GM15510 (cell line): Measurements from ENCODE around the gene SNED1.
A peak's percentile ranks its signal among the peaks of the same experiment; 100 is the strongest.

Experiments
- POLR2A ChIP-seq: IDR thresholded peaks from 3 replicates; pipeline ENCODE4 v1.6.1; 2011; ENCODE audit warnings: borderline replicate concordance; ENCODE audit not compliant: insufficient read length; ENCODE audit errors: extremely low read depth

Gene SNED1

DNA sequence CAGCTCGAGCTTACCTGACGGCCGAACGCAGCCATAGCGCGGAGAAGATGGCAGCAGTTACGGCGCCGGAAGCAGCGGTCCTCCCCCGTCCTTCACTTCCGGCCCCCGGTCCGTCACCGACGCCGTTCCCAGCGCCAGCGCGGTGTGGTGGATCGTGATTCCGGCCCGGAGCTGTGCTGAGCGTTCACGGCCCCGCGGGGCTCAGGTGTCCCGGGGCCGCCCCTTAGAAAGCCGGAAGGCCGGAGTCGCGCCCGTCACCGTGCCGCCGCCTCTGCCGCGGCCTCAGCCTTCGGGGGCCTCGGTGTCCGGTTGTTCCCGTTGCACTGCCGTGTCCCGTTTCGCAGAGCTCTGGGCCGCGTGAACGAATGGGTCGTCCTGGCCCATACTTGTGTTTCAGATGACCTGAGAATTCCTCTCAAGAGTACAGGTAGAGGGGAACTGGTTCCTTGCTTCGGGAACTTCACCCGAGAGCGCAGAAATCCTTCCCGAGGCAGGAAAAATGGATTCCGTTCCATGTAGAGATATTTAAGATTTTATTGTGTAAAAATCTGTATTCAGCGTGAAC is 103.9 kb downstream of the SNED1 start, which contains the start of gene MTERF4:
Gene MTERF4, minus strand, starts transcription at position 49 of the 565 bp plus-strand sequence. Its CDS starts 14 bp downstream, at position 35.
- peak; percentile 82 for TF ChIP-seq POLR2A

DNA sequence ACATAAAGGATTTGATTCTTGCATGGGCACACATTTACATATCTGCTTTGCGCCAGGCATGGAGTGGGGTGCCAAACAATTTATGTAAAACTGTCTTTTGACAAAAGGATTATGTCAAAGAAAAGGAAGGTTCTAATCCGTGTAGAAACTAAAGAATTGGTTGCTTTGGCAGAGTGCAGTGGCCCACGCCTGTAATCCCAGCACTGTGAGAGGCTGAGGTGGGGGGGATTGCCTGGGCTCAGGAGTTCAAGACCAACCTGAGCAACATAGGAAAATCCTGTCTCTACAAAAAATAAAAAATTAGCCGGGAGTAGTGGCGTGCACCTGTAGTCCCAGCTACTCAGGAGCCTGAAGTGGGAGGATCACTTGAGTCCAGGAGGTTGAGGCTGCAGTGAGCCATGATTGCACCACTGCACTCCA is 104.8 kb downstream of the SNED1 start:
- no peak for TF ChIP-seq POLR2A

DNA sequence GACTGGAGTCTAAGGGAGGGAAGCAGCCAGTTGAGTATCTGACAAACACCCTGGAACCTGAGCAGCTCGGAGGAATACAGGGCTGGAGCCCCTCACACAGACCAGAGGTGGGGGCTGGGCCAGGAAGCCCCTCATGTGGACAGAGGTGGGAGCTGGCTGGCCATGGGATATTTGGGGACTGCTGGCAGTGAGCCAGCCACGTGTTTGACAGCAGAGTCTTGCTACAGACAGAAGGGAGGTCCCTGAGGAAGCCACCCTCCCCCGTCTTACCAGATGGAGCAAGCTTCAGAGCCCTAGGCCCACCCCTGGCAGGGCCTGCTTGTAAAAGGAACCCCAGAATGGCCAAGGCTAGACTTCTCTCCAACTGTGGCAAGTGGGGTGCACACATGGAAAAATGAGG is 107.2 kb downstream of the SNED1 start:
- TF ChIP-seq POLR2A = no peak

DNA sequence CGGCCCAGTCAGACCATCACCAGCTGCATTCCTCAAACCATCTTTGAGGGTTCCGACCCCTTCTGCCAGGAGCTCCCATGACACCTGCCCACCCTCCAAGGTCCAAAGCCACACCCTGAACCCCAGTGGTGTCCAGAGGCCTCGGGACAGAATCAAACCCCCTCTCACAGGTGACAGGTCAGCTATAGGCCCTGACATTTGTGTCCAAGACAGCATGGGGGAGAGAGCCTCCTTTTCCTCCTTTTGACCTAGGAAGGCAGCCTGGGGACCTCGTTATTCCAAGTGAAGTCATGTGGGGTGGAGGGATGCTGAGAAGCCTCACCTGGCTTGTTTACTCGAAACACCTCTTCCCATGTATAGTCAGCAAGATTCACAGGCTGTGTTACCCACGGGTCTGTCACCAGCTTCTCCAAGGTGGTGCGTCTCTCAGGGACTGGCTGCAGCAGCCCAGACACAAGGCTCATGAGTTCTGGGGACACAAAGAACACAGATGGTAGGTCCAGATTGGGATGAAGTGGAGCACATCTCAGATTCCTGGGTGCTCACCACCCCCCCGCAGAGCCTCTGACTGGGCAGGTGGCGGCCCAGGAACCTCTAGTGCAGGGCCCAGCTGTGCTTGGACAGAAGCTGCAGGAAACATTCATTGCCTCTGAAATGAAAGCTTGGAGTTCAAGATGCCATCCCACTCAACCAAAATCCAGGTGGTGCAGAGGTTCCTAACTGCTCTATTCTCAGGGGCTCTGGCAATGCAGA is 108.8 kb downstream of the SNED1 start:
- TF ChIP-seq POLR2A = no peak

DNA sequence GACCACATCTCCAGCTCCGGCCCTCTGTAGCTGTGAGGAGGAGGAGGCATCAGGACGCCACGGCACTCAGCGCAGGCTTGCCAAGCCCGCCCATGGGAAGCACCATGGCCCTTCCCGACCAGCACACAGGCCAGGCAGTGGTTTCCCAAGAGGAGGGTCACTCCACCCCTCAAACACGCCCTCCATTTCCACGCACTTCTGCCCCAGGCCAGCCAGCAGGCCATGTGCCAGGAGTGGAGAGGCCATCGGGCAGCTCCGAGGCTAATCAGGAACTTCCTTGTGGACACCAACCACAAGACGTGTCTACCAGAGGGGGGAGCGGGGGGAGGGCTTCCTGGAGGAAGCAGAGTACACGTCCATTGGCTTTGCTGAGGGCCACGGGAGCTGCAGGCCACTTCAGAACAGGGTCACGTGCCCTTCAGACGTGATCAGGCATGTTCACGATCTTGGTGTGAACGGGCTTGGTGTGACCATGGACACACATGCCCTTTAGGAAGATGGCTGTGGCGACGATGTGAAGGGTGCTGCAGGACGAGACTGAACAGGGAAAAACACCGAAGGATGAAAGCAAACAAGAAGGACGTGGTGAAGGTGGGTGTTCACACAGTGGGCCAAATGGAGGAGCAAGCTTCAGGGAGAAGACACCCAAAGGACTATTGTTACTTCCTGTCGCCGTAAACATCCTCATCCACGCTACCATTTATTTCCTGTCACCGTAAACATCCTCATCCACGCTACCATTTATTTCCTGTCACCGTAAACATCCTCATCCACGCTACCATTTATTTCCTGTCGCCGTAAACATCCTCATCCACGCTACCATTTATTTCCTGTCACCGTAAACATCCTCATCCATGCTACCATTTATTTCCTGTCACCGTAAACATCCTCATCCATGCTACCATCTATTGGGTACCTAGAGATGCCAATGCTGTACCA is 110.1 kb downstream of the SNED1 start:
- TF ChIP-seq POLR2A = no peak

DNA sequence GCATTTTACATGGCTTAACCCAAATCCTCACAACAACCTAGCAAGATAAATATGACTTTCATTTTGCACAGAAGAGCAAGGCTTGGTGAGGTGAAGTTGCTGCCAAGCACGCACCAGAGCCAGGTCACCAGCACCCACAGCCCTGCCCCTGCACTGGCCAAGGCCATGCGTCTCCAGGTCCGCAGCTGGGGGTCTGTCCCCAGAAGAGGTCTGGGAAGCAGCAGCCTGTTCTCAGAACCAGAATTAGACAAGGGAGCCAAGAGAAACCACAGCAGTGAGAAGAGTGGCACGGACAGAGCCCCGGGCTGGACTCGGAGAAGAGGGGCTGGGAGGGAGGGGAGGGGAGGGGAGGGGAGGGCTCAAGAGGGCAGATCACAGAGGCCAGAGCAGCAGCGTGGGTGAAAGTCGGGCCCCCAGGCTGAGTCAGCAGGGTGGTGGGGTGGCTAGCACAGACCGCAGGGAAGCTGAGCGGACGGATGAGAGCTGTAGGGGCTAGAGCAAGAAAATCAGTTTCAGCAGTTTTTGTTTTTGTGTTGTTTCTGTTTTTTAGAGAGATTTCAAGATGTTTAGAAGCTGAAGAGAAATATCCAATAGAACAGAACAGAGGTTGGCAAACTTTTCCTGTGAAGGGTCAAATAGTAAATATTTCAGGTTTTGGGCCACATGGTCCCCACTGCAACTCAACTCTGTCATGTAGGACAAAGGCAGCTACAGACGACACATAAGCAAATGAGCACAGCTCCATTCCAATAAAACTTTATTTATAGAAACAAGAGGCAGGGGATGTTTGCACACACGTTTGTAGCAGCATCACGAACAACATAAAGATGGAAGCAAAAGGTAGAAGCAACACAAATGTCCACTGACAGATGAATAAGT is 111.0 kb downstream of the SNED1 start:
- TF ChIP-seq POLR2A = no peak

DNA sequence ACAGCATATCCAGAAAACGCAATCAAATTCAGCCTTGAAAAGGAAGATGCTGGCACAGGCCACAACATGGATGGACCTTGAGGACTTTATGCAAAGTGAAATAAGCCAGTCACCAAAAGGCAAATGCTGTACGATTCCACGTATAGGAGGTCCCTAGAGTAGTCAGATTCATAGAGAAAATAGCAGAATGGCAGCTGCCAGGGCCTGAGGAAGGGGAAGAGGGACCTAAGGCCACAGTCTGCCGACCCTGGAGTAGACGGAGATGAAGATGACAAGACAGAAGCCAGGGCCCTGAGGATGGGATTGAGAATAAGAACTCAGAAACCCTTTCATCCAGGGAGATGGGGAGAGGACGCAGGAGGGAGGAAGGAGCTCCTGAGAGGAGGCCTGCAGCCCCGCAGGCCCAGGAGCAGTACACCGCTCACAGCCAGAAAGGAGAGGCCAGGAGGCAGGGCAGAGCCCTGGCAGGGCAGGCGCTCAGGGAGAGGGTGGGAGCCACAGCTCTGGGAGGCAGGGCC is 111.7 kb downstream of the SNED1 start:
- no peak for TF ChIP-seq POLR2A

DNA sequence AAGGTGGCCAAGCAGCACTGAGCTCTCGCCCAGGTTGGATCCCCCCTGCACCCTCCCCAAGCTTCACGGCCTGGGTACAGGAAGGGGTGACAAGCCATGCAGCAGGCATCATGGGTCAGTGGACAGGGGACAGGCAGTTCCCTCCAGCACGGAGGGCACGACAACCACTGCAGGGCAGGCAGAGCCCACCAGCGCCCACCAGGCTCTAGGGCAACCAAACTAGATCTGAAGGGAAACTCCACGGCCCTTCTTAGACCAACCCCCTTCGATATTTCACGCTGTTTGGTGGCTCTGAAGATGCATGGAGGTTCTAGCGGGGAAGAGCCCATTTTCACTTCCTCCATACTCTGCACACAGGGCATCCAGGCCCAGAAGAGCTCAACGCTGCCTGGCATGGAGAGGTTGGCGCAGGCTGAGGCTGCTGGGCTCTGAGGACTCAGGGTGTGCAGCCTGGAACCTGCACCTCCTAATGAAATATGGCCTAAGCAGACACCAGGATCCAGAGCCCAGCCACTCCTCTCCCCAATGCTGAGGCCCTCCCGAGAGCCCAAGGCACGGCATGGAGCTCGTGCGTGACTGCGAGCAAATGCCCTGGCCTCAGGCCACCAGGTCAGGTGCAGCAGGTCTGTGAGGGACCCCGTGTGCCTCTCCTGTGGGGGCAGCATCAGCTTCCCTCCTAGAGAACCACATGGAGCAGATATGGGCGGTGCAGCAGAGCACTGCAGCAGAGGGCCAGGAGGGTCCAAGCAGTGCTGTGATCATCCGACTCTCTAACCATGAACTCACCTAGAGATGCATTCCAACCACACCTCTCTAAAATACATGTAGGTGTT is 112.4 kb downstream of the SNED1 start:
- peak; percentile 39 for TF ChIP-seq POLR2A

DNA sequence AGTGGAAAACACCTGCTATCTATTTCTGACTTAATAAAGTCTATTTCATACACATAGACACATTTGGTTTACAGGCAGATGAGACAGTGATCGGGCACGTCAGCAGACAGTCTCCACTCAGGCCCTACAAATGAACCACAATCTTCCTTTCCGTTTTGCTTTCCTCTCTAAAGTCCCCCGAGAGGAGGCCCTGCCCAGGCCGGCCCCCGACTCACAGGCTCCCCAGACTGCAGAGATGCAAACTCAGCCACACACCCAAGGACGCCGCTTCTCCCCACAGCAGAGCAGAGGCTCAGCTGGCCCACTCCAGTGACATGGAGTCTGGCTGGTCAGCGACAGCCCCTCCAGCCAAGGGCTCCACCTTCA is 113.0 kb downstream of the SNED1 start:
- TF ChIP-seq POLR2A = no peak

DNA sequence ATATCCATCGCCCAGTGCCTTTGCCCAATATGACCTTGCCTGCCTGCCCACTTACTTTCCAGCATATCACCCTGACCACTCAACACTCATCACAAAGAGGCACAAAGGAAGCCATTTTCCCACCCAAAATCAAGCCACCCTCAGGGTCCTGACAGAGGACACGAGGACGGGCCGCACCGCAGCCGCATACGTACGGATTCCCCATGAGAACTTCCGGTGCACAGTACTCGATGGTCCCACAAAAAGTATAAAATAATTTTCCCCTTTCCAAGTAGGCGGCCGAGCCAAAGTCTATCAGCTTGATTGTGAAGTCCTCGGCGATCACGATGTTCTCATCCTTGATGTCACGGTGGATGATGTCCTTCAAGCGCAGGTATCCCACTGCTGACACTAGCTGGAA is 113.6 kb downstream of the SNED1 start:
- no peak for TF ChIP-seq POLR2A

DNA sequence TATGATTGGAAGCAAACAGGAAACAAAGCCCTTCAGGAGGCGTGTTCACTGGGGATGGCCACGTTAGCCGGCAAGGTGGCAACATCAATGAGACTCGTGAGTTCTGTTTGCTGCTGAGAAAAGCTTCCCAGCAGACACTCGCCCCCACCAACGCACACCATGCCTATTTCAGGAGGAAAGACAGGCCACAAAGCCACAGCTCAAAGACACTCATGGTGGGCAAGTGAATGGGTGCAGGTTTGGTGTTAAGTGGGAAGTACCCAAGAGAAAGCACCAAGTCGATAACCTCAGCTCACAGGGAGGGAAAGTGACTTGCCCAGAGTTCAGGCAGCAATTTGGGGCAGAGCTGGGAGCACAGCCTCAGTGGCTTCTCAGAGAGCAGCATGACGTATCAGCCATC is 114.2 kb downstream of the SNED1 start:
- peak; percentile 25 for TF ChIP-seq POLR2A

DNA sequence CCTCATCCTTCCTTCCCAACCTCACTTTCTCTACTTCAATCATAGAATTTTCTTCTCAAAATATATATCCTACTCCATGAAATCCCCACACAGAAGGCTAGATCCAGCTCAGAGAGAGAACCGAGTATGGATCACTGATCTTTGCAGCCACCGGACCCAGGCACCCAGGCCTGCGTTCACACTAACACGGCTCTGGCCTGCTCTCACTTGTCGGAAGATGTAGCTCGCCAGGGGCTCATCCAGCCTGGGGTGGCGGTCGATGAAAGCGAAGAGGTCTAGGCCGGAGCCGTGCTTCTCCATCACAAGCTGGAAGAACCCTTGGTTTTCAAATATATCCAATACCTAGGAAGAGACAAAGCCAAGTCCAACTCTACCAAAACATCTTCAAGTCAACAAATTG is 116.4 kb downstream of the SNED1 start:
- no peak for TF ChIP-seq POLR2A

DNA sequence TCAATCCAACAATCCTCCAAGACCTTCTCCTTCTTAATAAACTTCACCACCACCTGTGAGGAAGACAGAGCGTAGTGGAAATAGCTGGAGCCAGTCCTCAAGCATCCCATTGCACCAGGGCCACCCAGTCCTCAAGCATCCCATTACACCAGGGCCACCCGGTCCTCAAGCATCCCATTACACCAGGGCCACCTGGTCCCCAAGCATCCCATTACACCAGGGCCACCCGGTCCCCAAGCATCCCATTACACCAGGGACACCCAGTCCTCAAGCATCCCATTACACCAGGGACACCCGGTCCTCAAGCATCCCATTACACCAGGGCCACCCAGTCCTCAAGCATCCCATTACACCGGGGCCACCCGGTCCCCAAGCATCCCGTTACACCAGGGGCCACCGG is 116.9 kb downstream of the SNED1 start:
- TF ChIP-seq POLR2A = no peak
